ENCODE data around the gene DDX28.

GRCh38 chr16:67999985-68000384 lies 23.0 kb downstream of the DDX28 start:
- TF ChIP-seq EZH2 (IDR thresholded peaks at IDR 0.05; ENCODE audit: borderline replicate concordance, insufficient read depth, low read length, poor library complexity, severe bottlenecking) (no peak), CTCF (IDR thresholded peaks at IDR 0.05; ENCODE audit: poor library complexity, severe bottlenecking) (no peak), POLR2AphosphoS5 (IDR thresholded peaks at IDR 0.05) (no peak), REST (IDR thresholded peaks at IDR 0.05; ENCODE audit: borderline replicate concordance) (no peak), TAF1 (IDR thresholded peaks at IDR 0.05; ENCODE audit: low read depth) (no peak), RAD21 (conservative IDR thresholded peaks at IDR 0.05) (no peak)

Measured in neural cell (in vitro differentiated cells).